Measurements from ENCODE around the gene DUOX1. TPM values are rescaled to one million over a fixed set of nuclear protein-coding genes. Genes with fewer than 3 reads are reported as not detected.

Gene DUOX1
- total RNA-seq, 1 donor from 2014 or later, result 4.1 TPM

DNA sequence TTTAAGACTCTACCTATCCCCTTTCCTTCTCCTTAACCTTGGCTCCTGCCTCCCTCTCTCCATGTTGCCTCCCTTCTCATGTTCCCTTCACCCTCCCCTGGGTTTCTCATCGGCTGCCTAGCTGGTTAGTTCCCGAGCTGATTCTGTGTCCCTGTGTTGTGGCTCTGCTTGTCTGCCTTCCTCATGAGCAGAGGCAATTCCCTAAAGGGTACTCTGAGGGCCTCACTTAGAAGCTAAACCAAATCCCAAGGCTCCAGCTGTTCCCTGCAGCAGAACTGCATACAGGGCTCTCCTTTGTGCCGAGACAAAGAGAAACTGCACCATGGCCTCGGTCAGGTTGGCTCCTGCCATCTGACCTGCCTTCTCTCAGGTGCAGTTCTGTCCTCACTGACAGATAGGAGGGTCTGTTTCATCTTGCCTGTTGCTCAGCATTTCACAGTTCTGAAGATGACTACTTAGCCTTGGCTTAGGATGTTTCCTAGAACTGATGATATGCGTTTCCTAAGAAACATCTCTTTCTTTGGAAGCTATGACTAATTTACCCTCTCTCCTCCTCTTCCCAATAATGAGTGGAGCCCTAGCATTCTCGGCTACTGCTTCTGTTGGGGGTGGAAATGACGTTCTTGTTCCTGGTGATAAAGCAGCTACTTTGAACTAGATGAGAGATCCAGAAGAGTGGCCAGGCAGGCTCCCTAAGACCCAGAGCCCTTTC, 27.1 kb downstream of the DUOX1 start:
- H3K27me3 ChIP-seq (ENCODE audit: control insufficient read depth, insufficient read depth, low read length), result no peaks in the 10 kb centered on the region
- no peaks in the 10 kb centered on the region for H3K36me3 ChIP-seq (ENCODE audit: control insufficient read depth, insufficient read depth, low read length)
- TF ChIP-seq, protein P1, sequence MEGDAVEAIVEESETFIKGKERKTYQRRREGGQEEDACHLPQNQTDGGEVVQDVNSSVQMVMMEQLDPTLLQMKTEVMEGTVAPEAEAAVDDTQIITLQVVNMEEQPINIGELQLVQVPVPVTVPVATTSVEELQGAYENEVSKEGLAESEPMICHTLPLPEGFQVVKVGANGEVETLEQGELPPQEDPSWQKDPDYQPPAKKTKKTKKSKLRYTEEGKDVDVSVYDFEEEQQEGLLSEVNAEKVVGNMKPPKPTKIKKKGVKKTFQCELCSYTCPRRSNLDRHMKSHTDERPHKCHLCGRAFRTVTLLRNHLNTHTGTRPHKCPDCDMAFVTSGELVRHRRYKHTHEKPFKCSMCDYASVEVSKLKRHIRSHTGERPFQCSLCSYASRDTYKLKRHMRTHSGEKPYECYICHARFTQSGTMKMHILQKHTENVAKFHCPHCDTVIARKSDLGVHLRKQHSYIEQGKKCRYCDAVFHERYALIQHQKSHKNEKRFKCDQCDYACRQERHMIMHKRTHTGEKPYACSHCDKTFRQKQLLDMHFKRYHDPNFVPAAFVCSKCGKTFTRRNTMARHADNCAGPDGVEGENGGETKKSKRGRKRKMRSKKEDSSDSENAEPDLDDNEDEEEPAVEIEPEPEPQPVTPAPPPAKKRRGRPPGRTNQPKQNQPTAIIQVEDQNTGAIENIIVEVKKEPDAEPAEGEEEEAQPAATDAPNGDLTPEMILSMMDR (IDR thresholded peaks at IDR 0.05; ENCODE audit: insufficient read depth, low read length, poor library complexity, severe bottlenecking), result no peak
- no peak overlapping the region for H3K4me3 ChIP-seq (ENCODE audit: low read depth, low read length)
- DNase-seq (ENCODE audit: low read depth), result no peak

GRCh38 chr15:45157974-45158373, 28.2 kb downstream of the DUOX1 start:
- H3K27me3 ChIP-seq (ENCODE audit: control insufficient read depth, insufficient read depth, low read length), result no peaks in the 10 kb centered on the region
- no peak overlapping the region for H3K4me3 ChIP-seq (ENCODE audit: low read depth, low read length)
- DNase-seq (ENCODE audit: low read depth), result peak; percentile 31
- H3K36me3 ChIP-seq (ENCODE audit: control insufficient read depth, insufficient read depth, low read length), result no peaks in the 10 kb centered on the region
- TF ChIP-seq, protein P1 (IDR thresholded peaks at IDR 0.05; ENCODE audit: insufficient read depth, low read length, poor library complexity, severe bottlenecking), result no peak

- H3K27me3 ChIP-seq (ENCODE audit: control insufficient read depth, insufficient read depth, low read length), result no peaks in the 10 kb centered on the region
- H3K4me3 ChIP-seq (ENCODE audit: low read depth, low read length), result no peak overlapping the region
- no peak for DNase-seq (ENCODE audit: low read depth)
- TF ChIP-seq, protein P1 (IDR thresholded peaks at IDR 0.05; ENCODE audit: insufficient read depth, low read length, poor library complexity, severe bottlenecking), result no peak
- H3K36me3 ChIP-seq (ENCODE audit: control insufficient read depth, insufficient read depth, low read length), result no peaks in the 10 kb centered on the region
These were observed 31.9 kb downstream of the DUOX1 start for GRCh38 chr15:45161666-45162065.

DNA sequence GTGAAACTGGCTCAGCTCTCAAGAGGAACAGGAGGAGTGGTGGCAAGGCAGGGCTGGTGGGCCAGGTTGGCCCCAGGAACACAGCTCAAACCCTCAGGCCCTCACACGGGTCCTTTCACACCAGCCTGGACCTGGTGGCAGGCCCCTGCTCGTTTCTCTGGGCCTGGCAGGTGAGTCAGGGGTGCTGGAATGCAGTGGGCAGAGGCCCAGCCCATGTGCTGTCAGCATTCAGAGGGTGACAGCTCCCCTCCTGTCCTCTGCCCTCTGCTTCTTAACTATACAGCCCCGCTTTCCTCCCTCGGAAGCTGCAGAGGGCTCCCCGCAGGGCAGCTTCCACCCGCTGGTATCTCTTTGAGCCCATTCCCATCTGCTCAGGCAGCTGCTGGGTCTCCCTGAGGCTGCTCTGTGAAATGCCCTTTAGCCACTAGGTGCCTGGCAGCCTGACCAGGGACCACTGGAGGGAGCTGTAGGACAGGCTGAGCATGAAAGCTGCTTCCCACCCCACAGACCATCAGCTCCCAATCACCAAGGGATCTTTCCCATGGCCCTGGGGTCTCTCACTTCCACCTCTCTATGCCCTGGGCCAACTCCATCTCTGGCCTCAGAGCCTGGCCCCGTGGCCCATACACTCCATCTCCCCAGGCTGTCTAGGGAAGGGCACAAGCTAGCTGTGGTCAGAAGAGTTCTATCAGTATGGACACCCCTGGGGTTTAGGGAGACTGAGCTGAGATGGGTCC, 33.1 kb downstream of the DUOX1 start:
- TF ChIP-seq, protein P1 (IDR thresholded peaks at IDR 0.05; ENCODE audit: insufficient read depth, low read length, poor library complexity, severe bottlenecking), result peak; percentile 97
- Histone ChIP-seq H3K27me3 (ENCODE audit: control insufficient read depth, insufficient read depth, low read length) (no peaks in the 10 kb centered on the region), H3K36me3 (ENCODE audit: control insufficient read depth, insufficient read depth, low read length) (no peaks in the 10 kb centered on the region), H3K4me3 (ENCODE audit: low read depth, low read length) (no peak overlapping the region)
- DNase-seq (ENCODE audit: low read depth), result peak; percentile 37

- DNase-seq (ENCODE audit: low read depth), result no peak
- TF ChIP-seq, protein P1 (IDR thresholded peaks at IDR 0.05; ENCODE audit: insufficient read depth, low read length, poor library complexity, severe bottlenecking), result no peak
- no peaks in the 10 kb centered on the region for H3K36me3 ChIP-seq (ENCODE audit: control insufficient read depth, insufficient read depth, low read length)
- H3K27me3 ChIP-seq (ENCODE audit: control insufficient read depth, insufficient read depth, low read length), result no peaks in the 10 kb centered on the region
- H3K4me3 ChIP-seq (ENCODE audit: low read depth, low read length), result no peak overlapping the region
These were observed 33.7 kb downstream of the DUOX1 start for GRCh38 chr15:45163508-45163856.
